Transverse colon (tissue), 4 donors: ENCODE measurements around the gene DHX16. TPM values are rescaled to one million over a fixed set of nuclear protein-coding genes. Genes with fewer than 3 reads are reported as not detected.

Experiments used
- DNase-seq: peaks from one replicate; pipeline ENCODE4 v3.0.0-alpha.2; 2019
- H3K27ac ChIP-seq, 4 donors: fragments of 200-600 bp; sonication (generic); 2 replicates each; pipeline ENCODE4 v1.5.1; 2016 to 2018; ENCODE audit warnings: inconsistent platforms in 4 of 4
- H3K27me3 ChIP-seq: fragments of 200-600 bp; sonication (generic); 2 replicates; pipeline ENCODE4 v1.5.1; 2017; ENCODE audit warnings: inconsistent platforms
- H3K36me3 ChIP-seq, 4 donors: fragments of 200-600 bp; sonication (generic); 2 replicates each; pipeline ENCODE4 v1.5.1; 2017 to 2019; ENCODE audit warnings: inconsistent platforms in 4 of 4
- H3K4me1 ChIP-seq, 4 donors: fragments of 200-600 bp; sonication (generic); 2 replicates each; pipeline ENCODE4 v1.5.1; 2017 to 2020; ENCODE audit warnings: inconsistent platforms in 4 of 4
- H3K4me3 ChIP-seq, 4 donors: fragments of 200-600 bp; sonication (generic); 1 replicate in 1 of 4; 2 replicates in 3 of 4; pipeline versions ENCODE4 v1.5.1 to v1.6.1; 2017 to 2019; ENCODE audit warnings: inconsistent platforms in 4 of 4
- H3K9me3 ChIP-seq, 2 donors: fragments of 200-600 bp; sonication (generic); 2 replicates each; pipeline ENCODE4 v1.5.1; 2017 to 2019; ENCODE audit warnings: inconsistent platforms in 2 of 2
- EP300 ChIP-seq: sonication (generic); formaldehyde crosslinking; IDR thresholded peaks from one replicate; pipeline ENCODE4 v1.6.1; 2017; ENCODE audit warnings: antibody characterized with exemption, low read depth
- POLR2A ChIP-seq: fragments of 450-650 bp; IDR thresholded peaks from one replicate; pipeline ENCODE4 v1.6.1; 2016; ENCODE audit warnings: antibody characterized with exemption, mild to moderate bottlenecking, moderate library complexity
- POLR2AphosphoS5 ChIP-seq, 3 donors: sonication (generic); formaldehyde crosslinking; IDR thresholded peaks; one replicate each; pipeline ENCODE4 v1.6.1; 2016; ENCODE audit warnings: antibody characterized with exemption in 3 of 3
- WGBS, 2 donors: methylation state at CpG; one replicate each; pipeline ENCODE4 v1.1.5; 2018; ENCODE audit warnings: low coverage in 1 of 2; 5-methylcytosine and 5-hydroxymethylcytosine counted together
- in situ Hi-C, 4 donors: fragments of 200-750 bp; cut with MboI; loops; one replicate each; pipeline versions ENCODE4 v1.15.0 to v1.15.1; 2017; ENCODE audit warnings: low sequenced_read_pairs in 3 of 4, low pct_ligation_motif_present in 1 of 4, low pct_unique_long_range_greater_than_20kb in 1 of 4
- intact Hi-C: fragments of 100-400 bp; cut with DNase I; formaldehyde crosslinking; loops from one replicate; pipeline ENCODE4 v1.15.1; 2023; ENCODE audit warnings: low total_unique reads
- total RNA-seq, 4 donors: library from RNA; depleted of rRNA; stranded (reverse); fragments of >200 nt; gene quantifications; one replicate each; pipeline ENCODE4 v1.1.0, GENCODE V29; 2016
- TF ChIP-seq, protein P1 (sequence below), 5 experiments: fragments of 200-600 bp in 3 of 5; fragments of 450-650 bp in 2 of 5; sonication (generic) in 3 of 5; IDR thresholded peaks; 1 replicate in 2 of 5; 2 replicates in 3 of 5; pipeline ENCODE4 v1.5.1; 2016 to 2017; ENCODE audit warnings: antibody characterized with exemption in 5 of 5, inconsistent platforms in 3 of 5, mild to moderate bottlenecking in 2 of 5, moderate library complexity in 1 of 5

Gene DHX16
- total RNA-seq, 4 donors from 2014 or later = 37.8 to 144 (median 41.3) TPM

DNA sequence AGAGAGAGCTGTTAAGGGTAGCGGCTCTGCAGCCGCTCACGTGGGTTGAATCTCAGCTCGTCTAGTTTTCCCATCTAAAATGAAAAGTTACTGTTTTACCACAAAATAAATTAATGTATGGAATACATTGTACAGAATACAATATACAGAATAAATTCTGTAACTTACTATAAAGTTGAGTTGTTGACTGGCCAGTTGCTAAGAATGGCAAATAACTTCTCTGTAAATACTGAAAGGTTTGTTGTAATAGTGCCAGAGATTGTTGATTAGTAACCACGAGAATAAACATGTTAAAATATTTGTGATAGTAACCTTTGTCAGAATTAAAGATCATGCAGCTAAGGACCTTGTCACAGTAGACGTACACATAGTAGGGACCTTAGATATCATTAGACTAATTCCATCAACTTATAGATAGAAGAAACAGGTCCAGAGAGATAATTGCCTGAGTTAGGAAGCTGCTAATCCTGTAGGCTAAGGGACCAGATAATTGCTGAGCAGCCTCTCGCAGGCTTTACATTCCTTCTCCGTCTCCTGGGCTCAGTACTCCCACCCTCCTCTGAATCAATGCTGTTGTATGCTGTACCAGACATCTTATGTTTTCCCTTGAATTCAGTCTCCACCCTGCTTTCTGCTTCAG is 18.5 kb upstream of the DHX16 start:
- Histone ChIP-seq H3K4me1 (peaks cover 6 to 39% (median 28%) of the 10 kb centered on the region in 4 donors), H3K9me3 (no peaks in the 10 kb centered on the region), H3K27me3 (no peaks in the 10 kb centered on the region), H3K36me3 (no peaks in the 10 kb centered on the region), H3K27ac (peak overlapping the region; percentile 93 to 99 (median 96)), H3K4me3 (peak overlapping the region in 3 of 4 donors; percentile 57 to 82 (median 61))
- WGBS, 2 donors = 13 to 18% methylated on average over 6 to 8 of the region's 8 CpGs
- intact Hi-C loops = no loop called here
- no peak for TF ChIP-seq POLR2A
- TF ChIP-seq, protein P1, sequence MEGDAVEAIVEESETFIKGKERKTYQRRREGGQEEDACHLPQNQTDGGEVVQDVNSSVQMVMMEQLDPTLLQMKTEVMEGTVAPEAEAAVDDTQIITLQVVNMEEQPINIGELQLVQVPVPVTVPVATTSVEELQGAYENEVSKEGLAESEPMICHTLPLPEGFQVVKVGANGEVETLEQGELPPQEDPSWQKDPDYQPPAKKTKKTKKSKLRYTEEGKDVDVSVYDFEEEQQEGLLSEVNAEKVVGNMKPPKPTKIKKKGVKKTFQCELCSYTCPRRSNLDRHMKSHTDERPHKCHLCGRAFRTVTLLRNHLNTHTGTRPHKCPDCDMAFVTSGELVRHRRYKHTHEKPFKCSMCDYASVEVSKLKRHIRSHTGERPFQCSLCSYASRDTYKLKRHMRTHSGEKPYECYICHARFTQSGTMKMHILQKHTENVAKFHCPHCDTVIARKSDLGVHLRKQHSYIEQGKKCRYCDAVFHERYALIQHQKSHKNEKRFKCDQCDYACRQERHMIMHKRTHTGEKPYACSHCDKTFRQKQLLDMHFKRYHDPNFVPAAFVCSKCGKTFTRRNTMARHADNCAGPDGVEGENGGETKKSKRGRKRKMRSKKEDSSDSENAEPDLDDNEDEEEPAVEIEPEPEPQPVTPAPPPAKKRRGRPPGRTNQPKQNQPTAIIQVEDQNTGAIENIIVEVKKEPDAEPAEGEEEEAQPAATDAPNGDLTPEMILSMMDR (IDR thresholded peaks at IDR 0.05) = no peak
- no peak for TF ChIP-seq EP300
- TF ChIP-seq POLR2AphosphoS5 (IDR thresholded peaks at IDR 0.05) = no peak
- in situ Hi-C loops = no loop called here
- no peak for DNase-seq

DNA sequence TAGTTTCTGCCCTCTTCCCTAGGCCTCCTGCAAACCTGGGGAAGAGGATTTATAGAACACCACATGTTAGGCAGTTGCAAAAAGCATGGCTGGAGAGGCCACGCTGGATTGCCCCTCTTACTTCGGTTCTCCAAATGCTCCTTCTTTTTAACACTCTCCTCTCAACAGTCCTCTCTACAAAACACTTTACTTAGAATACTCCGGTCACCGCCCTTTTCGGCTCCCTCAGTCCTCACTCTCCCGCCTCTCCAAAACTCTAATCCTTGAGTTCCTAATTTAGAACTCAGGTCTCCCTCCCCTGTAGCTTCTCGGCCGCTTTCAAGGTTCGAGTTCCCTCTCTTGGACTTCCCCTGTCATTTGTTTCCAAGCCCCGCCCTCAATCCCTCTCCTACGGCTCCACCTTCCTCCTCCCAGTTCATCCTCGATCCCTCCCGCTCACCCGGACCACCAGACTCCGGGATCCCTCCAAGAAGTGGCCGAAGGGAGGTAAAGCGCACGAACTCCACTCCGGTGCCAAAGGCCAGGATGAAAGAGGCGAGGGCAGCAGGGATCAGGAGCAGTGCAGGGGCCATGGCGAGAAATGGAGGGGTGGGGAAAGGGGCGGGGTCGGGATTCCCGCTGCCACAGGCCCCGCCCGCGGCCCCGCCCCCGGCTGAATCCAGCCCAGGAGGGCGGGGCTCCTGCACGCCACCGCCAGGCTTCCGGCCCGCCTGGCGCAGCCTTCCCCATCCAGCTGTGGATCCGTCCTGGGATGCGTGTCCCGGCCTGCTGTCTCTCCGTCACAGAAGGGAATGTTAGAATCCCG is 17.8 kb upstream of the DHX16 start, which contains the start of gene NRM:
NRM (minus strand) TSS at position 582 of the 805 bp plus-strand sequence; CDS start at position 572, 10 bp downstream.
- H3K27me3 ChIP-seq = no peaks in the 10 kb centered on the region
- in situ Hi-C loops = no loop called here
- TF ChIP-seq POLR2AphosphoS5 (IDR thresholded peaks at IDR 0.05) (peak; percentile 65 to 66 (median 65)), EP300 (no peak), POLR2A (peak; percentile 27)
- TF ChIP-seq, protein P1 (IDR thresholded peaks at IDR 0.05) = no peak

DNA sequence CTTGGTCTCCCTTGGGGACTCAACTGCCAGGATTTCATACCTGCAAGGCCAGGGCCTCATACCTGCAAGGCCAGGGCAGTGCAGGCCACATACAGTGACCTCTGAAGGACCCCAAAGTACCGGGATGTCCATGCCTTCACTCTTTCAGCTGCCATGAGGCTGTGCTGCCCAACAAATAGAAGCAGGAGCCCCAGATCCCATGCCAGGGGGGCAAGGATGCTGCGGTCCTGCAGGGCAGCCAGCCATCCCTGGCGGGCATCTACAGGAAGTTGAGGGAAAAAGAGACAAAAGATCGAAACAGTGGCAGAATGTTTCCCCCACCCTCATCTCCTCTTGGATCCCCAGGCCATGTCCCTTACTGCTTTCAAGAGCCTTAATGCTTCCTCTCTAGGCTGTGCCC is 17.2 kb upstream of the DHX16 start:
- in situ Hi-C loops = no loop called here
- intact Hi-C loops = loop anchor here (5.0 kb wide), 1 partner anchor 73 kb away; the partner anchor contains the start of genes MRPS18B and PPP1R10
- TF ChIP-seq POLR2AphosphoS5 (IDR thresholded peaks at IDR 0.05) (no peak), EP300 (no peak), POLR2A (no peak)
- TF ChIP-seq, protein P1 (IDR thresholded peaks at IDR 0.05) = no peak
- WGBS, 2 donors = 20 to 32% methylated on average over 1 to 4 of the region's 4 CpGs
- DNase-seq = no peak
- peaks cover 6 to 53% (median 28%) of the 10 kb centered on the region in 4 donors for H3K4me1 ChIP-seq
- H3K27ac ChIP-seq = peak overlapping the region; percentile 93 to 99 (median 96)
- H3K4me3 ChIP-seq = peak overlapping the region in 2 of 4 donors; percentile 61 to 82
- no peaks in the 10 kb centered on the region for H3K9me3 ChIP-seq
- no peaks in the 10 kb centered on the region for H3K36me3 ChIP-seq
- H3K27me3 ChIP-seq = no peaks in the 10 kb centered on the region

More for the DNA sequence above, 17.8 kb upstream of the DHX16 start, which contains the start of gene NRM:
- Histone ChIP-seq H3K9me3 (no peaks in the 10 kb centered on the region), H3K4me1 (peaks cover 6 to 46% (median 28%) of the 10 kb centered on the region in 4 donors), H3K4me3 (peak within 1 kb of the TSS; percentile 36 to 82 (median 59)), H3K36me3 (no peaks in the 10 kb centered on the region), H3K27ac (peak within 1 kb of the TSS; percentile 93 to 99 (median 96))
- DNase-seq = peak; percentile 90
- intact Hi-C loops = no loop called here
- WGBS, 2 donors = 0 to 1% methylated on average over 10 to 34 of the region's 40 CpGs
